H9 (cell line): ENCODE data around the gene CAMK2G. TPM values are rescaled to one million over a fixed set of nuclear protein-coding genes. Genes with fewer than 3 reads are reported as not detected.

Experiments
- DNase-seq: peaks from one replicate; pipeline ENCODE4 v3.0.0-alpha.2; 2017
- H2AFZ ChIP-seq: one replicate; pipeline ENCODE4 v1.6.1; 2013; ENCODE audit warnings: mild to moderate bottlenecking, low read length, control low read depth, moderate library complexity
- H2AK5ac ChIP-seq: 2 replicates; pipeline ENCODE4 v1.6.1; 2013; ENCODE audit warnings: low read length, control low read depth, mixed read lengths; ENCODE audit not compliant: insufficient read length
- H2BK120ac ChIP-seq: one replicate; pipeline ENCODE4 v1.6.1; 2013; ENCODE audit warnings: low read depth, mild to moderate bottlenecking, low read length, control low read depth, inconsistent platforms; ENCODE audit not compliant: poor library complexity, severe bottlenecking
- H2BK12ac ChIP-seq: 2 replicates; pipeline ENCODE4 v1.6.1; 2013; ENCODE audit warnings: low read length, control low read depth, mixed read lengths, low read depth; ENCODE audit not compliant: insufficient read length
- H2BK15ac ChIP-seq: 2 replicates; pipeline ENCODE4 v1.6.1; 2013; ENCODE audit warnings: low read depth, low read length, control low read depth
- H2BK20ac ChIP-seq: one replicate; pipeline ENCODE4 v1.6.1; 2013; ENCODE audit warnings: low read depth, mild to moderate bottlenecking, low read length, control low read depth, inconsistent platforms; ENCODE audit not compliant: poor library complexity, severe bottlenecking
- H2BK5ac ChIP-seq: 2 replicates; pipeline ENCODE4 v1.6.1; 2013; ENCODE audit warnings: low read length, control low read depth, mixed read lengths; ENCODE audit not compliant: insufficient read length
- H3K14ac ChIP-seq: 2 replicates; pipeline ENCODE4 v1.6.1; 2013; ENCODE audit warnings: low read length, control low read depth; ENCODE audit not compliant: insufficient read depth
- H3K18ac ChIP-seq: 2 replicates; pipeline ENCODE4 v1.6.1; 2013; ENCODE audit warnings: low read depth, mild to moderate bottlenecking, mixed read lengths, low read length, control low read depth; ENCODE audit not compliant: insufficient read length
- H3K23ac ChIP-seq: 2 replicates; pipeline ENCODE4 v1.6.1; 2013; ENCODE audit warnings: low read length, control low read depth, mixed read lengths, low read depth; ENCODE audit not compliant: insufficient read length
- H3K23me2 ChIP-seq: 2 replicates; pipeline ENCODE4 v1.6.1; 2013; ENCODE audit warnings: low read depth, mild to moderate bottlenecking, mixed read lengths, low read length, control low read depth; ENCODE audit not compliant: insufficient read length, poor library complexity, severe bottlenecking
- H3K27ac ChIP-seq: 2 replicates; pipeline ENCODE4 v1.5.1; 2013; ENCODE audit warnings: low read length, control low read depth, mixed read lengths, low read depth; ENCODE audit not compliant: insufficient read length
- H3K27me3 ChIP-seq: 2 replicates; pipeline ENCODE4 v1.6.1; 2013; ENCODE audit warnings: low read length, control low read depth, inconsistent platforms; ENCODE audit not compliant: insufficient read depth
- H3K4ac ChIP-seq: 2 replicates; pipeline ENCODE4 v1.6.1; 2013; ENCODE audit warnings: low read depth, mild to moderate bottlenecking, control low read depth, inconsistent platforms, low read length, moderate library complexity
- H3K4me1 ChIP-seq: 2 replicates; pipeline ENCODE4 v1.6.1; 2013; ENCODE audit warnings: low read length, control low read depth, inconsistent platforms; ENCODE audit not compliant: insufficient read depth
- H3K4me2 ChIP-seq: 2 replicates; pipeline ENCODE4 v1.6.1; 2013; ENCODE audit warnings: low read length, control low read depth, mixed read lengths; ENCODE audit not compliant: insufficient read length, insufficient read depth
- H3K56ac ChIP-seq: 2 replicates; pipeline ENCODE4 v1.6.1; 2013; ENCODE audit warnings: low read depth, mild to moderate bottlenecking, mixed read lengths, low read length, control low read depth; ENCODE audit not compliant: insufficient read length
- H3K79me1 ChIP-seq: 2 replicates; pipeline ENCODE4 v1.6.1; 2013; ENCODE audit warnings: low read depth, mild to moderate bottlenecking, moderate library complexity, low read length, control low read depth, inconsistent platforms; ENCODE audit not compliant: insufficient read depth, poor library complexity, severe bottlenecking
- H3K79me2 ChIP-seq: 2 replicates; pipeline ENCODE4 v1.6.1; 2013; ENCODE audit warnings: low read length, control low read depth, inconsistent platforms; ENCODE audit not compliant: insufficient read depth
- H3K9ac ChIP-seq: 2 replicates; pipeline ENCODE4 v1.6.1; 2013; ENCODE audit warnings: low read length, control low read depth, mixed read lengths; ENCODE audit not compliant: insufficient read length; ENCODE audit errors: extremely low read depth
- H3K9me3 ChIP-seq: one replicate; pipeline ENCODE4 v1.6.1; 2013; ENCODE audit warnings: low read depth, low read length, inconsistent platforms; ENCODE audit not compliant: control insufficient read depth
- H3T11ph ChIP-seq: one replicate; pipeline ENCODE4 v1.6.1; 2013; ENCODE audit warnings: mild to moderate bottlenecking, low read length, control low read depth, inconsistent platforms
- H4K20me1 ChIP-seq: one replicate; pipeline ENCODE4 v1.6.1; 2013; ENCODE audit not compliant: control insufficient read depth, insufficient read length, insufficient read depth
- H4K5ac ChIP-seq: 2 replicates; pipeline ENCODE4 v1.6.1; 2013; ENCODE audit warnings: low read depth, mild to moderate bottlenecking, mixed read lengths, low read length, control low read depth; ENCODE audit not compliant: insufficient read length
- H4K8ac ChIP-seq: replicated peaks from 2 replicates; pipeline ENCODE4 v1.6.1; 2013; ENCODE audit warnings: low read length, control low read depth, mixed read lengths, low read depth; ENCODE audit not compliant: insufficient read length
- H4K91ac ChIP-seq: 2 replicates; pipeline ENCODE4 v1.6.1; 2013; ENCODE audit warnings: low read depth, mild to moderate bottlenecking, moderate library complexity, mixed read lengths, low read length, control low read depth; ENCODE audit not compliant: insufficient read length
- H3K27ac Mint-ChIP-seq, 3 experiments: 2 replicates in 2 of 3; 3 replicates in 1 of 3; pipeline ENCODE4 v1.8.0; 2020 to 2021; ENCODE audit warnings: mixed read lengths in 3 of 3, mild to moderate bottlenecking in 1 of 3, moderate library complexity in 1 of 3
- H3K27me3 Mint-ChIP-seq: 2 replicates; pipeline ENCODE4 v1.8.0; 2021; ENCODE audit warnings: low read depth, mild to moderate bottlenecking, moderate library complexity, mixed read lengths
- H3K36me3 Mint-ChIP-seq, 3 experiments: 2 replicates in 2 of 3; 3 replicates in 1 of 3; pipeline ENCODE4 v1.8.0; 2020 to 2021; ENCODE audit warnings: low read depth in 3 of 3, mixed read lengths in 3 of 3; ENCODE audit not compliant: insufficient read depth in 1 of 3
- H3K4me1 Mint-ChIP-seq, 2 experiments: 2 replicates each; pipeline ENCODE4 v1.8.0; 2020; ENCODE audit warnings: mixed read lengths in 2 of 2
- H3K4me3 Mint-ChIP-seq, 2 experiments: 2 replicates in 1 of 2; 3 replicates in 1 of 2; pipeline ENCODE4 v1.8.0; 2020 to 2021; ENCODE audit warnings: mild to moderate bottlenecking in 2 of 2, mixed read lengths in 2 of 2, moderate library complexity in 1 of 2
- H3K9me3 Mint-ChIP-seq, 2 experiments: 2 replicates in 1 of 2; 3 replicates in 1 of 2; pipeline ENCODE4 v1.8.0; 2020; ENCODE audit warnings: mild to moderate bottlenecking in 2 of 2, mixed read lengths in 2 of 2, moderate library complexity in 1 of 2
- WGBS: extraction: QIAGEN DNeasy Blood & Tissue Kit; methylation state at CpG from one replicate; pipeline ENCODE4 v1.1.7; 2013; ENCODE audit warnings: missing lambda C conversion rate, low lambda C conversion rate, mixed read lengths; ENCODE audit not compliant: insufficient read length; ENCODE audit errors: extremely low coverage; 5-methylcytosine and 5-hydroxymethylcytosine counted together
- total RNA-seq: library from RNA; stranded (reverse); gene quantifications from 2 replicates; pipeline ENCODE4 v1.2.1, GENCODE V29; 2021
- TF ChIP-seq, protein P1 (sequence below): fragments of 200-600 bp; sonication (generic); conservative IDR thresholded peaks from 3 replicates; pipeline ENCODE4 v1.8.0; 2021; ENCODE audit warnings: antibody characterized with exemption, mild to moderate bottlenecking

Gene CAMK2G
- total RNA-seq, 1 experiment from 2014 or later: 31.8 TPM

DNA sequence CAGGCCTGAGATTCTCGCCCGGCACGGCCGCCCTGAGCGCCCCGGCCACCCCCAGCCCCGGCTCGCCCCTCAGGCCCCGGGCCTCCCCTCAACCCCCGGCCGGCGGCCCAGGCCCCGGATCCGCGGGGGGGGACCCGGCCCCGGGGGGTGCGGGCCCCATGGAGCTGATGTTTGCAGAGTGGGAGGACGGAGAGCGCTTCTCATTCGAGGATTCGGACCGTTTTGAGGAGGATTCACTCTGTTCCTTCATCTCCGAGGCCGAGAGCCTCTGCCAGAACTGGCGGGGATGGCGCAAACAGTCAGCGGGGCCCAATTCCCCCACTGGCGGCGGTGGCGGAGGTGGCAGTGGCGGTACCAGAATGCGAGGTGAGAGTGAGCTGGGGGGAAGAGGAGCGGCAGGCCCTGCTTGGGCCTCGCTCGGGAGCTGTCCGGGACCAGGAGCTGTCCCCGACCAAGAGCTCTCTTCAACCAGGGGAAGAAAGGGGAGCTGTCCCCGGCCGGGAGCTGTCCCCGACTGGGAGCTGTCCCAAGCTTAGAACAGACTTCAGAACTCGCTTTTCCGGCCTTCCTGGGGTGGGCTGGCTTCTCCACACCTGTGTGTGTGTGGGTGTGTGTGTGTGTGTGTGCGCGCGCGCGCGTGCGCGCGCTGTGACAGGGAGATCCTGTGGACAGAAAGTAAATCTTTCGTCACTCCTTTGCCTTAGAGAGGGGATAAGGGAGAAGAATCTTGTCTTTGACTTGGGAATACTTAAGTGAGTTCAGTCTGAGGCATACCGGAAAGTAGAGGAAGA lies 88.4 kb downstream of the CAMK2G start:
- Histone ChIP-seq H3K27me3 (no peaks in the 10 kb centered on the region), H4K91ac (no peak overlapping the region), H2AFZ (no peak overlapping the region), H2BK20ac (no peak overlapping the region), H3K79me1 (peaks cover 11% of the 10 kb centered on the region), H2BK5ac (no peak overlapping the region), H3K9me3 (no peaks in the 10 kb centered on the region), H4K5ac (no peak overlapping the region), H3K56ac (no peak overlapping the region), H3K4me1 (peaks cover 2% of the 10 kb centered on the region; the same call in 1 of the 2 replicates), H3T11ph (no peak overlapping the region), H3K4me2 (peak overlapping the region; percentile 82), H3K27ac (no peak overlapping the region), H3K23ac (no peak overlapping the region), H3K4ac (no peak overlapping the region), H4K8ac (no peak overlapping the region), H2BK120ac (no peak overlapping the region), H3K14ac (no peak overlapping the region; the same call in 1 of the 2 replicates), H3K18ac (no peak overlapping the region), H4K20me1 (no peaks in the 10 kb centered on the region), H3K23me2 (peaks cover 11% of the 10 kb centered on the region), H3K9ac (peak overlapping the region; percentile 52), H2BK12ac (no peak overlapping the region), H2AK5ac (no peak overlapping the region), H3K79me2 (peaks cover 12% of the 10 kb centered on the region; the same call in 1 of the 2 replicates), H2BK15ac (no peak overlapping the region)
- Mint-ChIP-seq H3K4me1 (peaks cover 24 to 26% of the 10 kb centered on the region in 2 experiments), H3K9me3 (no peaks in the 10 kb centered on the region), H3K36me3 (peaks cover 12 to 16% (median 15%) of the 10 kb centered on the region in 3 experiments; a peak in 6 of 7 replicates), H3K4me3 (peak overlapping the region; percentile 99), H3K27me3 (no peaks in the 10 kb centered on the region), H3K27ac (peak overlapping the region in 2 of 3 experiments; percentile 7 to 72; a peak in 4 of 7 replicates)
- DNase-seq: peak; percentile 59
- WGBS: no CpG with 5 or more reads among the region's 54 CpGs
- TF ChIP-seq, protein P1, sequence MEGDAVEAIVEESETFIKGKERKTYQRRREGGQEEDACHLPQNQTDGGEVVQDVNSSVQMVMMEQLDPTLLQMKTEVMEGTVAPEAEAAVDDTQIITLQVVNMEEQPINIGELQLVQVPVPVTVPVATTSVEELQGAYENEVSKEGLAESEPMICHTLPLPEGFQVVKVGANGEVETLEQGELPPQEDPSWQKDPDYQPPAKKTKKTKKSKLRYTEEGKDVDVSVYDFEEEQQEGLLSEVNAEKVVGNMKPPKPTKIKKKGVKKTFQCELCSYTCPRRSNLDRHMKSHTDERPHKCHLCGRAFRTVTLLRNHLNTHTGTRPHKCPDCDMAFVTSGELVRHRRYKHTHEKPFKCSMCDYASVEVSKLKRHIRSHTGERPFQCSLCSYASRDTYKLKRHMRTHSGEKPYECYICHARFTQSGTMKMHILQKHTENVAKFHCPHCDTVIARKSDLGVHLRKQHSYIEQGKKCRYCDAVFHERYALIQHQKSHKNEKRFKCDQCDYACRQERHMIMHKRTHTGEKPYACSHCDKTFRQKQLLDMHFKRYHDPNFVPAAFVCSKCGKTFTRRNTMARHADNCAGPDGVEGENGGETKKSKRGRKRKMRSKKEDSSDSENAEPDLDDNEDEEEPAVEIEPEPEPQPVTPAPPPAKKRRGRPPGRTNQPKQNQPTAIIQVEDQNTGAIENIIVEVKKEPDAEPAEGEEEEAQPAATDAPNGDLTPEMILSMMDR: no peak
